GM18505 (cell line): ENCODE results near the gene GART.
"Not testable (repeated sequence)": the region's sequence is repeated elsewhere in the genome, so short reads cannot be mapped to it uniquely, and the experiment has no call there.

ENCODE experiments used
- ATAC-seq: cut with Tn5 transposase; IDR thresholded peaks from one replicate; pipeline ENCODE4 v1.9.1; 2021; ENCODE audit not compliant: unreplicated experiment
- POLR2A ChIP-seq: IDR thresholded peaks from 4 replicates; pipeline ENCODE4 v1.6.1; 2011; ENCODE audit warnings: borderline replicate concordance; ENCODE audit not compliant: insufficient read depth, insufficient read length; ENCODE audit errors: extremely low read depth

The GART gene

DNA sequence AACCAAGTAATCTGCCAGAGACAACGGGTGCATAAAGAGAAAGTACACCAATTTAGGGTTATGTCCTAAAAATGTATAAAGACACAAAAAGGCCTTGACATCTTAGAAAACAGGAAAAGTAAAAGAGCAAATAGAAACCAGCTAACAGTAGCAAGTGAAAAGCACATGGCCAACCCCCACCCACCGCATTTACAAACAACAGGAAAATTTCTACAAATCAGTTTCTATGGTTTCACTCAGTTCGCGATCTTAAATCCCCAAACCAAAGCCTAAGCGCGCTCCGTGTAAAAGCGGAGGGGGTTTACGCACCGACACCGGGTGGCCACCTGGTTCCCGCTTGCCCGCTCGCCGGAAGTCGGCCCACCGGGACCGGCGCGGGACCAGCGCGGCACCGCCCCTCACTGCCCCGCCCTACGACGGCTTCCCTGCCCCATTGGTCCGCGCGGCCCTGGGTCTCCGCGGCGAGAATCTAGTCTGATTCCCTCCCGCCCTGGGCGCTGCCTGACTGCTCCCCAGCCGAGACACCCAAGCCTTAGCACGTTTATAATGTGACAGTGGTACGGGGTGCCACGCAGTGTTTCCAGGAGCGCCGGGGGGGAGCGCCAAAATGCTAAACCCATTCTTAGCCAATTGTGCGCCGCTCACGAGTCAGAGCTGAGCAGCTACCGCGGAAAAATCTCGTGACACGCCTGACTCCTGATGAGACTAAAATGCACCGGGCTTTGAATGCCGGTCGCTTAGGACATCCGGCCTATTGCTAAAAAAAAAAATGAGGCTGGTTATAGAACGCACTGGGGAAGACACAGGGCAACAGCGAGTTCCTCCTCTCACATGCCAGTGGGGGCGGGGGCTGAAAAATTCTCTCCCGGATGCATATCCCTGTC is at the start of gene GART:
Gene GART, minus strand, starts transcription at position 362 of the 884 bp plus-strand sequence. CDS start 2,802 bp downstream, outside the sequence.
- peak; percentile 51 for ATAC-seq
- peak; percentile 38 for TF ChIP-seq POLR2A

DNA sequence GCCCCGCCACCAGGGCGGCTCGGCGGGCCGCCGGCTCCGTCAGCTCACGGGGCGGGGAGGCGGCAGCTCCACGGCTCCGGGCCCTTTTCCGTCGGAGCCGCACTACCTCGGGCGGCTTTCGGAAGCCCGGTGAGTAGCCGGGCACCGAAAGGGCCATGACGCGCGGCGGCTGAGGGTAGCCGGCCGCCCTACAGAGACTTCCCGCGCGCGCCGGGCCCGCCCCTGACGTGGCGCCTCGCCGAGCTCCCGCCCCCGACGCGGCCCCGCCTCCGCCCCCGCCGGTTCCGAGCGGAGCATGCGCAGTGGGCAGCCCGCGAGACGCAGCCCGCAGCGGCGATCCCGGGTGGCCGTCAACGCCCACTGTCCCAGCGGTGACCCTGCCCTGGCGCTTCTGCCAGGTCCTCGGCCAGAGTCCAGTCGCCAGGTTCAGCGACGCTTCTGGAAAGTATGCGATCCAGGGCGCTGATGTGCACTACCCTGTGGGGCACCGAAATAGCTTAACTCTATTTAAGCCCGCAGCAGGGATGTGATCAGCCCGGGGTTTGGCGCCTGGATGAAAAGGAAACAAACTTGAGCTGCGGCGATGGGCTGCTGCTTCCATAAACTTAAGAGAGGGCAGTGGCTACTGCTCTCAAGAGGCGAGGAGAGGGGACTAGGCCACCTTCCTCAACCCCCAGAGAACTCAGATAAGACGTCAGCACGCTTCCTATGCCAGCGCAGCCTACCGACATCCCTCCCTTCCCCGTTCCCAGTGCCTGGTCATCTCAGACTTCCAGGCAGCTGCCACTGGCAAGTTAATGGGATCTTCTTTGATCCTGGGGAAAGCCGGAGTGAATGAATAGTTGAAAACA is 46.8 kb upstream of the GART start, which contains the start of gene DONSON:
Gene DONSON, minus strand, starts transcription at position 200 of the 851 bp plus-strand sequence. Its CDS starts 43 bp downstream, at position 157.
- peak; percentile 84 for TF ChIP-seq POLR2A
- ATAC-seq: peak; percentile 91

DNA sequence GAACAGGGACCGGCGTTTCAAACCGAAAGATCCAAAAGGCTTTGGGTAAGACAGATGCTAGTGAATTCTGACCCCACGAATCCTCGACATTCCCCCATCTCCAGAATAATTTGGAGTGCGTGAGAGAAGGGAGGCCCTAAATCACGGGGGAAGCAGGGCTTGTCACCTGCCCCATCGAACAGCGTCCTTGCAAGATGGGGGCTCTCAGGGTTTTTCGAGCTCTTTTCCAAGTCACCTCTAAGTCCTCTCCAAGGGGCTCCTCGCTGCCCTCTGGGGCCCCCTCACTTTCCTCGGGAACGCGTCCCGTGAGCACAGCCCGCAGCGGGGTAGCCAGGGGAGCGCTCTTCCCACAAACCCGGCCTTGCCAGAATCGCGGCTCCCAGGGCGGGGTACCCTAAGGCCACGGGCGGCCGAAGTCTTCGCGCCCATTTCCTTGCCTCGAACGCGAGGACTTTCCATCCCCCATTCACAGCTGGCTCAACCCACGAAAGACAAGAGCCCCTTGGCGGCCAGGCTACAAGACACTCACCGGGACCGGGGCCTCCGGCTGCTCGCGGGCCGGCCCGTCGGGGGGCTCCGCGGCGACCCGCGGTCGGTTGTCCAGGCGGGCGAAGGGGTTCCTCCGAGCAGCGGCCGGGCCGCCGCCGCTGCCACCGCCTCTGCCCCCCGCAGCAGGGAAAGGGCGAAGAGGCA is 46.0 kb upstream of the GART start:
- peak; percentile 32 for ATAC-seq

DNA sequence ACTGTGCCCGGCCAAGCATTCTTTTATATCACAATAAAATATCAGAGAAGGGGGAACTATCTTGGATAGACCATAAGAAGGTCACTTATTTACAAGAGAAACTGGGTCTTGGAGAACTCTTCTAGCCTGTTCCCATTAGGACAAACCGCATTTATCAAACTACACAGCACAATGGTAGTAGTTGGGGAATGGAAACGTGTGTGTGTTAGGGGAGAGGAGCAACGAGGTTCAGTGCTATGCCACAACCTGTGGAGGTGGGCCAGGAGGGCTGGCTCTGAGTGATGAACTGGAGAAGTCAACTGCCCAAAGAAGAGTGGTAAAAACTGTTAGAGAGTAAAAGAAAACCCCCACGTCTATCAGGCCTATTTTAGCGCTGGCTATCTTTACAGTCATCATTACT is 45.0 kb upstream of the GART start:
- TF ChIP-seq POLR2A: no peak
- ATAC-seq: no peak

More for the DNA sequence above, 46.0 kb upstream of the GART start:
- no peak for TF ChIP-seq POLR2A

DNA sequence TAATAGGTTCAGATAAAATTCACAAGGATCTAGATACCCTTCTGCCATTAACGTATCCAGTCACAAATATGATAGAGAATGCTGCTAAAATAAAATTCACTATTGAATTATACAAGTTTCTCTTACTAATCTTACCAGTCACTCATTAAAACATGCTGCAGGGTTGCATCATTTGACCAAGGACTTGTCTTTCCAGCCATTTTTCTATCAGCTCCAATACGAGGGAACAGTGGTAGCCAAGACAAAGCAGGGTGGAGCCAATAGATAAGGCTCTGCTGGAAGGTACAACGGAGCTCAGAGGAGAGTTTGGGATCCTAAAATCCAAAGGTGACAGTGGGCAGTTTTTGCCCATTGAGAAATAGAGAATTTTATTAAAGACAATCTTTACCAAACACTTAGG is 42.5 kb upstream of the GART start:
- no peak for TF ChIP-seq POLR2A
- no peak for ATAC-seq

DNA sequence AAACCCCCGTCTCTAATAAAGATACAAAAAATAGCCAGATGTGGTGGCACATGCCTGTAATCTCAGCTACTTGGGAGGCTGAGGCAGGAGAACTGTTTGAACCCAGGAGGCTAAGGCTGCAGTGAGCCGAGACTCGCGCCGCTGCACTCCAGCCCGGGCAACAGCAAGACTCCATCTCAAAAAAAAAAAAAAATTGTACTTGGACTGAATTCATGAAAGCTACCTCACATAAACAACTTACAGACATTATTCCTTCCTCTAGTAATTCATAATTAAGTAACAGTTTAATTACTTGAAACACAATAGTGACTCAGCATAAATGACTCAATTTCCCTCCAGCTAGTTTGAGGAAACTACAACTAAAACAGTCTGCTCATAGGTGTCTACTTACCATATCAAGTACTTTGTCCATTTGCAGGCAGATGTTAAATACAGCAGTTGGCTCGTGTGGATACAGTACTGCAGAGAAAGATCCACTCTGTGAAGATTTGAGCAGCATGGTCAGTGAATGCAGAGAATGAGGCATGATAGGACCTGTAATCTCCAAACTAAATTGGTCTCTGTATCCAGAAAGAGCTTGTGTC is 37.1 kb upstream of the GART start:
- no peak for ATAC-seq
- no peak for TF ChIP-seq POLR2A

DNA sequence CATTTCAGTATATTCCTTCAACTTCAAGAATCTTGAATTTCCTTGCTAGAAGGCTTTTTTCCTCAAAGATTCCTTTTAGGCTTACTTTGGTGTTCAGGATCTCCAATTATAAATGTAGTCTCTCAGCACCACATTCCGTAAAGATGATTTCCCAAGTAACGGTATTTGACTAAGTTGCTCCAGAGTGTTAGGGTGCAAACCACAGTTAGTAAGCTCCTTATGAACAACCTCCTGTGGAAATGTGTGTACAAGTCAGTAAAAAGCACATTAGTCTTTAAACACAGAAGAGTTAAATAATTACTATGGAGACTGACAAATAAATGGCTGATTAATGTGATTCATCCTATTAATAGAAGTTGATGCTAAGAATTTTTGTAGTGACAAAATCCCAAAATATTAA is 36.3 kb upstream of the GART start:
- ATAC-seq: no peak
- no peak for TF ChIP-seq POLR2A

DNA sequence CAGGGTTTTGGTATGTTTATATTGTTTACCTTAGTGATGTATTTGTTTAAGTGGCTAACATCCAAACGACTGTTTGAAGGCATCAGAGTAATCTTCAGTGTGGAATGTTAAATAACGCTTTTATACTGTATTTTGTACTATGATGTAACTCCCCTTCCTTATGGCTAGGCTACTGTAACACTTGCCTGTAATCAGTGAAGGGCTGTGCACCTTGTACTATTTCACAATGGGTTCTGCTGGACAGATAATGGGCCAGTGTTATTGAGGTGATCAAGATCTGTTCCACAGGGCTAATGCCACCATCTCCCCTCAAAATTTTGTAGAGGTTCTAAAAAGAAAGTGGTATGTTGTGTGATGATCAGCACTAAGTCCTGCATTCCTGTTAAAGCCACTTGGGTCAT is 34.8 kb upstream of the GART start:
- not testable (repeated sequence) for ATAC-seq

DNA sequence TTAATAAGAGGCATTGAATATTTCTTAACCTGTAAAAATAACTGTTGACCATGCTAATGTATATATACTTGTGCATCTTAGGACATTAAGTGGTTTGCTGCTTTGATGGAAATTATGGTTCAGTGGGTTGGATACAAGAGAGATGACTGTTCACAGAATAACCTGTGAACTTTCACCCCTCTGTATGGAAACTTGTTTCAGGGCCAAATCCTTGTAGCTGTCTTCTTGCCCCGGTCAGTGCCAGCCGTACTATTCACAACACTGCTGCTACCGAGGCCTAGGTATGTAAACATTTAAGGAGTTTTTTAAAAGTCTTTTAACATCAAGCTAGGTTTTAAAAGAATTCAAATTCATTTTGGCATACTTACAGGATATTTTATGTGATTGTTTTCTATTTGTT is 30.4 kb upstream of the GART start:
- TF ChIP-seq POLR2A: no peak
- ATAC-seq: no peak

DNA sequence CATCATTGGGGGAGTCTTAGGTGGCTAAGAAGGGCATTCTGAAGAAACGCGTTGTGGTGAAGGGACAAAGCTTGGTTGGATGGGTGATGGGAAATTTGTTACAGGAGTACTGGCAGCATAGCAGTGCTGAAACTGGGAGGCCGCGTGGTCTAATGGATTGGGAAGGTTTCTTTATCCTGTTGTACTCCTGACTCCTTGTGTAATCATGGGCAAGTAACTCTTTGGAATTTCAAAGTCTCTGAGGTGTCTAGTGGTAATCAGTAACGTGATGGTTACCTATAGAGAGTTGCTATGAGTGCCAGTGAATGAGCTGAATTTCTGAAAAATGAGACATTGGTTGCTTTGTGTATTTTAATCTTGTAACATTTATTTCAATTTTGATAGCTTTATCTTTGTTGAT is 28.1 kb upstream of the GART start:
- TF ChIP-seq POLR2A: no peak
- ATAC-seq: no peak

DNA sequence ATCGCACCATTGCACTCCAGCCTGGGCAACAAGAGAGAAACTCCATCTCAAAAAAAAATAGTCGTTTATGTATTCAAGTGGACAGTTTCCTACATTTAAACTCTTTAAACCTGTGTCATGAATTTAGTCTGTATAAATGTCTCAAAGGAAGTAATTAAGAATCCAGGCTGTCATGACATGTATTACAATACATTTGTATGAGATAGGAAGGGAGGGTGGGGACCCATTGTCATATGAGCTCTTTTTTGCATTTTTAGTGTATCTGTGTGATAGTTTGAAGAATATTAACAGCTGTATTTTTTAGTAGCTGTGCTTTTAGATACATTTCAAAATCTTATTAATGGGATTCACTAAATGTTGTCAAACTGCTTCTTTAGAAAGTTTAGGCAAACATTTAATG is 26.5 kb upstream of the GART start:
- no peak for ATAC-seq
- TF ChIP-seq POLR2A: no peak

DNA sequence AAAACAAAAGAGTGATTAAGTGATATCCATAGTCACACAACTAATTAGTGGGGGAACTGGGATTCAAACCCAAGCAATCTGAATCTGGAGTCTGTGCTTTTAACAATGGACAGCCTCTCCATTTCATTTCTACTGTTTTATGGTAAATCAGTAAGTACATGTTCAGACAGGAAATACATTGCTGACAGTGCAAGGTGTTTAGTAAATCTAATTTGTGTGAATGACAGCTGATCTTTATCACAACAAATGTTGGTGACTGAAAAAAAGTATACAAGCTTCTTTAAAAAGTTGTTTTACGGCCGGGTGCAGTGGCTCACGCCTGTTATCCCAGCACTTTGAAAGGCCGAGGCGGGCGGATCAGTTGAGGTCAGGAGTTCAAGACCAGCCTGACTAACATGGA is 26.0 kb upstream of the GART start:
- TF ChIP-seq POLR2A: no peak
- no peak for ATAC-seq

DNA sequence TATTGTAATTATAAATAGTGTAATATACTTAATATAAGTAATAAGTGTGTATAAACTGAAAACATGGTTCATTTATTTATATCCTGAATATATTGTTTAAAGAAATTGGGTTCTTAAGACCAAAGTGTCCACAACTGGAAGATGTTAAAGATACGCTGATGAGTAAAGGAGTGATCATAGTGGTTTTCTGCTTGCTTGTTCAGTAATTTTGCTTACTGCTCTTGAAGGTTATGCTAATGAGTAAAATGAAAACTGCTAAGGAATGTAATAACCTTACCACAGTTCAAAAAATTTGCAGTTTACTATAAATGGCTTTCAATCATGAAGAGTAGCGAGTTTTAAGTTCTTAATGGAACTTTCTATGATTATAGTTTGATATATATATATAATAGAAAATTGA is 24.6 kb upstream of the GART start:
- TF ChIP-seq POLR2A: no peak
- no peak for ATAC-seq
